GM12865 (cell line): ENCODE data around the gene TRIM38.

Source experiments
- DNase-seq: peaks from one replicate; pipeline ENCODE4 v3.0.0; 2010; ENCODE audit warnings: low read depth
- H3K4me3 ChIP-seq: 2 replicates; pipeline ENCODE4 v1.5.1; 2011; ENCODE audit warnings: mild to moderate bottlenecking, low read depth, low read length, control low read depth
- TF ChIP-seq, protein P1 (sequence below): IDR thresholded peaks from 2 replicates; pipeline ENCODE4 v1.5.1; 2011; ENCODE audit warnings: low read length, control low read depth, low read depth, inconsistent platforms; ENCODE audit not compliant: insufficient read depth; ENCODE audit errors: missing control alignments

TRIM38 gene

DNA sequence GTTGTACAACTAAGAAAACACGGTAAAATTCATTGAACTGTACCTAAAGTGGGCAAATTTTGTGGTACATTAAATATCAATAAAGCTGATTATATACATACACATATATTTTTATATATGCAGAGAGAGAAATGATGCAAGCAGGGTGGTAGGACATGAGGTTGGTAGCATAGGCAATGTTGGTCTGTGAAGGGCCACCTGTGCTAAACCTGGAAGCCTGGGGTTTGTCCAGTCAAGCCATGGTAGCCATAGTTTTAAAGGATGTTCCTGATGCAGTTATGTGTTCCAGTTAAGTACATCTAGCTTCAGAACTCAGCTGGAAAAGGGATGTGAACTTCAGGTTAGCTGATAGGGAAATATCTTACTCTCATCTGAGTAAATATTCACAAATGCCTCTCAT is 60.1 kb downstream of the TRIM38 start:
- H3K4me3 ChIP-seq: peak overlapping the region; percentile 62
- DNase-seq: no peak
- TF ChIP-seq, protein P1, sequence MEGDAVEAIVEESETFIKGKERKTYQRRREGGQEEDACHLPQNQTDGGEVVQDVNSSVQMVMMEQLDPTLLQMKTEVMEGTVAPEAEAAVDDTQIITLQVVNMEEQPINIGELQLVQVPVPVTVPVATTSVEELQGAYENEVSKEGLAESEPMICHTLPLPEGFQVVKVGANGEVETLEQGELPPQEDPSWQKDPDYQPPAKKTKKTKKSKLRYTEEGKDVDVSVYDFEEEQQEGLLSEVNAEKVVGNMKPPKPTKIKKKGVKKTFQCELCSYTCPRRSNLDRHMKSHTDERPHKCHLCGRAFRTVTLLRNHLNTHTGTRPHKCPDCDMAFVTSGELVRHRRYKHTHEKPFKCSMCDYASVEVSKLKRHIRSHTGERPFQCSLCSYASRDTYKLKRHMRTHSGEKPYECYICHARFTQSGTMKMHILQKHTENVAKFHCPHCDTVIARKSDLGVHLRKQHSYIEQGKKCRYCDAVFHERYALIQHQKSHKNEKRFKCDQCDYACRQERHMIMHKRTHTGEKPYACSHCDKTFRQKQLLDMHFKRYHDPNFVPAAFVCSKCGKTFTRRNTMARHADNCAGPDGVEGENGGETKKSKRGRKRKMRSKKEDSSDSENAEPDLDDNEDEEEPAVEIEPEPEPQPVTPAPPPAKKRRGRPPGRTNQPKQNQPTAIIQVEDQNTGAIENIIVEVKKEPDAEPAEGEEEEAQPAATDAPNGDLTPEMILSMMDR: no peak

DNA sequence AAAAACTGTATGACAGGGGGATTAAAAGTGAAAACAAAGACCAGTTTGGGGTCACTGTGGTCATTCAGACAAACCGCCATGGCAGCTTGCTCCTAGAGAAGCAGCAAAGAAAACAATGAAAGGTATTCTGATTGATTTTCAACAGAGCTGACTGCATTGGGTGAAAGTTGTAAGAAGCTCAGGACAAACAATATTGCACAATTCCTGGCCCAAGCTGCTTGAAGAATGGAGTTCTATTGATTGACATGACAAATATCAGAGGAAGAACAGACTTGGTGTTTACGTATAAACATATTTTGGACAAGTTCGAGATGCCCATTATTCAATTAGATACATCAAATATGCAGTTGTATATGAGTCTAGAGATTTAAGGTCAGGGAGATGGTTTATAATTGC is 62.0 kb downstream of the TRIM38 start:
- DNase-seq: no peak
- H3K4me3 ChIP-seq: no peak overlapping the region
- TF ChIP-seq, protein P1: no peak

DNA sequence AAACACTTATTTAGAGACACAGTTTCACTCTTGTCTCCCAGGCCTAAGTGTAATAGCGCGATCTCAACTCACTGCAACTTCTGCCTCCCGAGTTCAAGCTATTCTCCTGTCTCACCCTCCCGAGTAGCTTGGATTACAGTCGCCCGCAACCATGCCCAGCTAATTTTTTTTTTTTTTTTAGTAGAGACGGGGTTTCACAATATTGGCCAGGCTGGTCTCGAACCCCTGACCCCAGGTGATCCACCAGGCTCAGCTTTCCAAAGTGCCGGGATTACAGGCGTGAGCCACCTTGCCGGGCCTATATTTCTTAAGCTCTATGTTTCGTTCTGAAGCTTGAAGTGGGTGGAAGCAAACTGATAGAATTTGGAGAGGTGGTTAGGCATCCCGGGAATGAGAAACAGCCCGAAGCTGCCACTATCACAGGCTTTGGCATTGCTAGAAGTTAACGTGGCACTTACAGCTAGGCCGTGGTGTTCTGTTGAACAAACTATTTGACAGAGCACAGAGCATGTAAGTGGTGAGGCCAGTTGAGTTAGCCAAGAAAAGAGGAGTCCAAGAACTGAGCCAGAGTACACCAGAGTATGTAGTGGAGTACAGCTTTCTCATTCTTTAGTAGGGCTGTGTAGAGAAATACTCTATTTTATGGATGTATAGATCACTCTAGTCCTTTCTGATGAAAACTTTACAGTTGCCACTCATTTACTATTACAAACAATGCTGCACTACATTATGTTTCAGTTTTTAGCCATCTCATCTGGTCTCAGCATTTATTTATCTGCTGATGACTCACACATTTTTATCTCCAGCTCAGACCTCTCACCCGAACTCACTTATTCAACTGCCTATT is 62.7 kb downstream of the TRIM38 start:
- peak overlapping the region; percentile 80 for H3K4me3 ChIP-seq
- TF ChIP-seq, protein P1: no peak
- no peak for DNase-seq

GRCh38 chr6:26025894-26026832 is 63.6 kb downstream of the TRIM38 start:
- TF ChIP-seq, protein P1: peak; percentile 91
- DNase-seq: peak; percentile 97
- H3K4me3 ChIP-seq: peak overlapping the region; percentile 80

DNA sequence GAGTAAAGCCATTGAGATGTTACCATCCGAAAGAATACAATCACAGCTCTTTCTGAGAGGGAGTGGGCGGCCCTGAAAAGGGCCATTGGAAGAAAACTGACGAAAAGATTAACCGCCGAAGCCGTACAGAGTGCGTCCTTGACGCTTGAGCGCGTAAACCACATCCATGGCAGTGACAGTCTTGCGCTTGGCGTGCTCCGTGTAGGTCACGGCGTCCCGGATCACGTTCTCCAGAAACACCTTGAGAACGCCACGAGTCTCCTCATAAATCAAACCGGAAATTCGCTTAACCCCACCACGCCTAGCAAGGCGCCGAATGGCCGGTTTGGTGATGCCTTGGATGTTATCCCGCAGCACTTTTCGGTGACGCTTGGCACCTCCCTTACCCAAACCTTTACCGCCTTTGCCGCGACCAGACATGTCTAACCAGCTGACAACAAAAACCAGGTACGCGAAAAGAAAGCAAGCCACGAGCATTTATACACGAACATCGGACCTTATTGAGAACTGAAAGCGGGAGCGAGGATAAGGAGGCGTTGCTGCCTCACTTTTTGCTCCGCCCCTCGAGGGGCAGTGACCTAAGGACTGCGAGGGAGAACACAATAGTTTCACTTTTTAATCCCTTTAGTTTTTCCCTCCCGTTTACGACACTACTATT is 64.4 kb downstream of the TRIM38 start:
- H3K4me3 ChIP-seq: peak overlapping the region; percentile 80
- peak; percentile 99 for DNase-seq
- TF ChIP-seq, protein P1: no peak

DNA sequence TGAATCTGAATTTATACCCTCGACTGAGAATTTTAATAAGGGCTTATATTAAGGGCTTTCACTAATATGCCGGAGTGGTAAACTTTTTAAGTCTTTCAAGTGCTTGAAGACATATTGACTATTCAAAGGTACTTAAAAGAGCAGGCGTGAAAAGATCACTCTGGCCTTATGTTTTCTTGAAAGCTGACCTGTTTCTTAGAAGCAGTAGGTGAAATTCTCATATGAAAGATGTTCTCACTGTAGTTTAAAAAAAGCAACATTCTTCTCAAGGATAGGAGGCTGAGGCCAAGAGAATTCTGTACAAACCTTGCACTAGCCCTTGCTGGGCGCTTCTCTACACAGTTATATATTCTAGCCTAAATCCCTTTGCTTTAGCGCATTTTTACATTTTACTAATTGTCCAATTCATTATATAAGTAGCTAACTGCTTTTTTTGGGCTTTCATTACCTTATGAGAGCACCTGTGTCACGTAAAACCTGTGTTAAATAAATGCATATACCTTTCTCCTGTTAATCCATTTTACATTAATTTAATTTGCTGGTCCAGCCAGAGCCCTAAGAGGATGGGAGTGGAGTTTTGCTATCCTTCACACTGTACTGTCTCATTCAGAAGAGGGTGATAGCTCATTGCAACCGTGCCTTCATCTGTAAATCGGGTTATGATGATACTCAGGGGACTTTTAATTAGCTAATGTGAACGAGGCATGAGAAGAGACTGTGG is 65.0 kb downstream of the TRIM38 start:
- no peak for DNase-seq
- peak overlapping the region; percentile 80 for H3K4me3 ChIP-seq
- TF ChIP-seq, protein P1: no peak
